ENCODE data around the gene GLYATL3. TPM values are rescaled to one million over a fixed set of nuclear protein-coding genes. Genes with fewer than 3 reads are reported as not detected.

Gene GLYATL3
- total and polyA plus RNA-seq, 12 donors = not detected

DNA sequence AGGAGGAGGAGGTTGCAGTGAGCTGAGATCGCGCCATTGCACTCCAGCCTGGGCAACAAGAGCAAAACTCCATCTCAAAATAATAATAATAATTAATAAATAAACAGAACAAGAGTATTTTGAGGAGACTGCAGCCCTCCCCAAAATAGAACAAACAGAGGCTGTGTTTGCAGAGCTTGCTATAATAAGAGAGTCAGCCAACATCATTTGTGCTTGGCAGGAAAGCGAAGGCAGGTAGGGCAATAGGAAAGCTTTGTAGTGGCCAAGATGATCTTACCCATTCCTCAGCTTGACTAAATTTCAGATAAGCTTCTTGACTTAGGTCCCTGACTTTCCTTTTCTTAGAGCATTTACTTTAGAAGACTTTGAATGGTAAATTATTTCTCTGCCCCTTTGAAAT lies 57.5 kb downstream of the GLYATL3 start:
- 90 to 93% methylated on average over 3 of the region's 3 CpGs for WGBS, 2 donors
- H3K27me3 ChIP-seq = peaks cover 0 to 14% (median 12%) of the 10 kb centered on the region in 7 donors
- peaks cover 0 to 1% (median 0%) of the 10 kb centered on the region in 9 donors for H3K4me1 ChIP-seq
- H3K36me3 ChIP-seq = no peaks in the 10 kb centered on the region
- DNase-seq = no peak
- H3K4me3 ChIP-seq = no peak overlapping the region
- TF ChIP-seq, protein P1, sequence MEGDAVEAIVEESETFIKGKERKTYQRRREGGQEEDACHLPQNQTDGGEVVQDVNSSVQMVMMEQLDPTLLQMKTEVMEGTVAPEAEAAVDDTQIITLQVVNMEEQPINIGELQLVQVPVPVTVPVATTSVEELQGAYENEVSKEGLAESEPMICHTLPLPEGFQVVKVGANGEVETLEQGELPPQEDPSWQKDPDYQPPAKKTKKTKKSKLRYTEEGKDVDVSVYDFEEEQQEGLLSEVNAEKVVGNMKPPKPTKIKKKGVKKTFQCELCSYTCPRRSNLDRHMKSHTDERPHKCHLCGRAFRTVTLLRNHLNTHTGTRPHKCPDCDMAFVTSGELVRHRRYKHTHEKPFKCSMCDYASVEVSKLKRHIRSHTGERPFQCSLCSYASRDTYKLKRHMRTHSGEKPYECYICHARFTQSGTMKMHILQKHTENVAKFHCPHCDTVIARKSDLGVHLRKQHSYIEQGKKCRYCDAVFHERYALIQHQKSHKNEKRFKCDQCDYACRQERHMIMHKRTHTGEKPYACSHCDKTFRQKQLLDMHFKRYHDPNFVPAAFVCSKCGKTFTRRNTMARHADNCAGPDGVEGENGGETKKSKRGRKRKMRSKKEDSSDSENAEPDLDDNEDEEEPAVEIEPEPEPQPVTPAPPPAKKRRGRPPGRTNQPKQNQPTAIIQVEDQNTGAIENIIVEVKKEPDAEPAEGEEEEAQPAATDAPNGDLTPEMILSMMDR (IDR thresholded peaks at IDR 0.05) = no peak
- intact Hi-C loops (cut with DNase I) = no loop called here
- no peak for ATAC-seq
- no peaks in the 10 kb centered on the region for H3K9me3 ChIP-seq
- no peak overlapping the region for H3K27ac ChIP-seq

DNA sequence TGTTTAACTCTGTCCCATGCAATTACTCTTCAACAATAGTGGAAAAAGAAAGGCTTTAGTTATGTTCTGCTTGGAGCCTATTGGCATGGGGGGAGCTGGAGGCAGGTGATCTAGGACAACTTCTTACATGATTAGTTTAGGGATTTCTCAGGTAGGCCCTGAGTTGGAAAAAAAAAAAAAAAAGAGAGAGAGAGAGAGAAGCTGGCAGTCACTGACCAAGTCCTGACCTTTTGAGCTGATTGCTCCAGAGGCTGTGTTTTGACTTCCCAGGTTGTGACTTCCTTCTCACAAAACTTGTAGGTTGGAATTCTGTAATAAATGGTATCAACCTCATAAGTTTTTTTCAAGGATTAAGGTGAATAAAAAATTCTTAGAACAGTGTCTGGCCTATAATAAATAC lies 58.5 kb downstream of the GLYATL3 start:
- no peak for ATAC-seq
- H3K9me3 ChIP-seq = no peaks in the 10 kb centered on the region
- peaks cover 0 to 6% (median 2%) of the 10 kb centered on the region in 7 donors for H3K27me3 ChIP-seq
- H3K27ac ChIP-seq = no peak overlapping the region
- TF ChIP-seq, protein P1 (IDR thresholded peaks at IDR 0.05) = no peak
- H3K4me3 ChIP-seq = no peak overlapping the region
- H3K36me3 ChIP-seq = no peaks in the 10 kb centered on the region
- no peaks in the 10 kb centered on the region for H3K4me1 ChIP-seq
- no peak for DNase-seq
- intact Hi-C loops (cut with DNase I) = no loop called here

DNA sequence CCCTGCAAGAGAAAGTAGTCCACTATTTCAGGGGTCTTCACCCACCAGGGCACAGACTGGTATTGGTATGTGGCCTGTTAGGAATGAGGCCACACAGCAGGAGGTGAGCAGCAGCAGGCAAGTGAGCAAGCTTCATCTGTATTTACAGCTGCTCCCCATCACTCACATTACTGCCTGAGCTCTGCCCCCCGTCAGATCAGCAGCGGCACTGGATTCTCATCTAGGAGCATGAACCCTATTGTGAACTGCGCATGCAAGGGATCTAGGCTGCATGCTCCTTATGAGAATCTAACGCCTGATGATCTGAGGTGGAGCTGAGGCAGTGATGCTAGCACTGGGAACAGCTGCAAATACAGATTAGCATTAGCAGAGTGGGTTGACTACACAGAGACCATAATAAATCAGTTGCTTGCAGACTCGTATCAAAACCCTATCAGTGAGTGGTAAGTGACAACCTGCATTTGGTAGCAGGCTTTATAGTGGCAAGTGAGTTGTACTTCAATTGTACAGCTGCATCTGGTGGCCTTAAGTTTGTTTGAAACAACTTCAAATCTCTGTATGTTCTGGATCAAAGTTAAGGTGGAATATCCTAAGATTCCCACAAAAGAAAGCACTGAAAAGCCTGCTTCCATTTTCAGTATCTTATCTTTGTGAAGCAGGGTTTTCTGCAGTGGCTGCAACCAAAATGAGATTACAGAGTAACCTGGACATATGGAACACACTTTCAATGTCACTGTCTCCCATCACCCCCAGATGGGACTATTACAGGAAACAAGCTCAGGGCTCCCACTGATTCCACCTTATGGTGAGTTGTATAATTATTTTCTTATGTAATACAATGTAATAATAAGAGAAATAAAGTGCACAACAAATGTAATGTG lies 63.5 kb downstream of the GLYATL3 start:
- Histone ChIP-seq H3K9me3 (peaks cover 0 to 10% (median 0%) of the 10 kb centered on the region in 11 donors), H3K36me3 (no peaks in the 10 kb centered on the region), H3K27ac (no peak overlapping the region), H3K4me3 (no peak overlapping the region), H3K4me1 (peaks cover 0 to 9% (median 0%) of the 10 kb centered on the region in 9 donors), H3K27me3 (peaks cover 0 to 11% (median 5%) of the 10 kb centered on the region in 7 donors)
- no peak for ATAC-seq
- DNase-seq = no peak
- WGBS, 2 donors = 65% methylated on average over 5 of the region's 5 CpGs
- intact Hi-C loops (cut with DNase I) = no loop called here
- TF ChIP-seq, protein P1 (IDR thresholded peaks at IDR 0.05) = no peak

- Histone ChIP-seq H3K27me3 (peaks cover 0 to 11% (median 5%) of the 10 kb centered on the region in 7 donors), H3K9me3 (peaks cover 0 to 10% (median 0%) of the 10 kb centered on the region in 11 donors), H3K4me1 (peaks cover 0 to 9% (median 0%) of the 10 kb centered on the region in 9 donors), H3K27ac (no peak overlapping the region), H3K36me3 (no peaks in the 10 kb centered on the region), H3K4me3 (no peak overlapping the region)
- ATAC-seq (no peak), DNase-seq (no peak)
- TF ChIP-seq, protein P1 (IDR thresholded peaks at IDR 0.05) = no peak
- WGBS, 2 donors = 60 to 71% methylated on average over 1 of the region's 1 CpG
- intact Hi-C loops (cut with DNase I) = no loop called here
Measured at GRCh38 chr6:49564552-49564951, 64.8 kb downstream of the GLYATL3 start.
